Smooth muscle cell (in vitro differentiated cells): ENCODE results near the gene HOXC12. TPM values are rescaled to one million over a fixed set of nuclear protein-coding genes. Genes with fewer than 3 reads are reported as not detected.

Experiments
- DNase-seq: peaks from one replicate; lab custom pipeline; 2025; ENCODE audit not compliant: unreplicated experiment; lab: John Stamatoyannopoulos, UW
- H2AFZ ChIP-seq: fragments of 200-600 bp; sonication (generic); 2 replicates; pipeline ENCODE4 v1.6.0; 2016; ENCODE audit warnings: antibody characterized with exemption, low read depth, mild to moderate bottlenecking
- H3F3A ChIP-seq: fragments of 200-600 bp; sonication (generic); 2 replicates; pipeline ENCODE4 v1.6.0; 2017; ENCODE audit warnings: antibody characterized with exemption, low read depth
- H3K27ac ChIP-seq: fragments of 200-600 bp; sonication (generic); 2 replicates; pipeline ENCODE4 v1.5.1; 2016; ENCODE audit warnings: low read depth, mild to moderate bottlenecking
- H3K27me3 ChIP-seq: fragments of 200-600 bp; sonication (generic); 2 replicates; pipeline ENCODE4 v1.6.1; 2016; ENCODE audit warnings: low read depth, mild to moderate bottlenecking
- H3K36me3 ChIP-seq: fragments of 200-600 bp; sonication (generic); 2 replicates; pipeline ENCODE4 v1.5.1; 2016; ENCODE audit warnings: low read depth
- H3K4me1 ChIP-seq: fragments of 200-600 bp; sonication (generic); 2 replicates; pipeline ENCODE4 v1.5.1; 2016; ENCODE audit warnings: low read depth
- H3K4me2 ChIP-seq: fragments of 200-600 bp; sonication (generic); 2 replicates; pipeline ENCODE4 v1.6.0; 2016; ENCODE audit warnings: mild to moderate bottlenecking
- H3K4me3 ChIP-seq: fragments of 200-600 bp; sonication (generic); 2 replicates; pipeline ENCODE4 v1.5.1; 2016; ENCODE audit warnings: mild to moderate bottlenecking
- H3K79me2 ChIP-seq: fragments of 200-600 bp; sonication (generic); 2 replicates; pipeline ENCODE4 v1.6.0; 2016; ENCODE audit warnings: low read depth, mild to moderate bottlenecking
- H3K9ac ChIP-seq: fragments of 200-600 bp; sonication (generic); 2 replicates; pipeline ENCODE4 v1.6.0; 2016; ENCODE audit warnings: low read depth
- H3K9me3 ChIP-seq: fragments of 200-600 bp; sonication (generic); replicated peaks from 2 replicates; pipeline ENCODE4 v1.5.1; 2016; ENCODE audit warnings: low read depth
- H4K20me1 ChIP-seq: fragments of 200-600 bp; sonication (generic); 2 replicates; pipeline ENCODE4 v1.6.0; 2016; ENCODE audit warnings: low read depth
- CTCF ChIP-seq: fragments of 200-600 bp; sonication (generic); IDR thresholded peaks from 2 replicates; pipeline ENCODE4 v1.5.1; 2017; ENCODE audit warnings: borderline replicate concordance, mild to moderate bottlenecking, antibody characterized with exemption; ENCODE audit not compliant: insufficient read depth, poor library complexity, severe bottlenecking
- WGBS: methylation state at CpG from one replicate; pipeline ENCODE4 v1.1.7; 2016; ENCODE audit warnings: low lambda C conversion rate; 5-methylcytosine and 5-hydroxymethylcytosine counted together
- polyA plus RNA-seq: library from polyadenylated mRNA; unstranded; fragments of >200 nt; fragmentation: Nextera tagmentation; extraction: Ambion mirVana; gene quantifications from 2 replicates; pipeline ENCODE4 v1.2.1, GENCODE V29; 2016
- total RNA-seq: library from RNA; depleted of rRNA; stranded (reverse); fragments of >200 nt; gene quantifications from 2 replicates; pipeline ENCODE4 v1.2.3, GENCODE V29; 2014

Gene HOXC12
- total and polyA plus RNA-seq, 2 experiments from 2014 or later, result 0.32 TPM; not detected in 1

DNA sequence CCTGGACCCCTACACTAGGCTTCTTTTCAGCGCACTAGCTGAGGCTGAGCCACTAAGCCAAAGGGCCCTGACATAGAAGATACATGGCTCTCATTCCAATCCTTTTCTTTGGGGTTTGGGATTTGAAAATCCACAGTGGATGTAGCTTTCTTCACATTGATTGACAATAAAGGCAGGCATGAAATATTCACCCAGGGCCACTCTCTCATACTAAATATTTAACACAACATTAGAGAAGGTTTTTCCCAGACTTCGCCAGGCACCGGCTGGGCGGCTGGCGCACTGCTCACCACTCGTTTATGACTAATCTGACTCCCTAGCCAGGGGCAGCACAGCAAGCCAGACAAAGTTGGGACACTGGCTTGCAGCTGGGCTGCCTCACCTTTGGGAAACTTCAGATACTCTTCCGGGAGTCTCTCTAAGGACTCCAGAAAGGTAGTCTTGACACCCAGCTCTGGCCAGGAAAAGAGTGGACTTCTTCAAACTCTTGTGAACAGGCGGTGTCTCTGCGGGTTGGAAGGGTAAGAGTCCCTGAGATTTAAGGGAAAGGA lies 17.5 kb downstream of the HOXC12 start:
- Histone ChIP-seq H3K4me3 (no peak overlapping the region), H3F3A (no peaks in the 10 kb centered on the region), H3K79me2 (no peaks in the 10 kb centered on the region), H3K9me3 (no peaks in the 10 kb centered on the region), H3K27me3 (peaks cover 100% of the 10 kb centered on the region), H2AFZ (no peak overlapping the region), H3K4me2 (no peak overlapping the region), H4K20me1 (no peaks in the 10 kb centered on the region), H3K27ac (no peak overlapping the region), H3K9ac (no peak overlapping the region), H3K4me1 (peaks cover 4% of the 10 kb centered on the region), H3K36me3 (no peaks in the 10 kb centered on the region)
- 33% methylated on average over 9 of the region's 9 CpGs for WGBS
- DNase-seq, result no peak
- TF ChIP-seq CTCF, result no peak

GRCh38 chr12:53972722-53973235 lies 18.1 kb downstream of the HOXC12 start, which contains the start of gene HOXC11:
TSS of gene HOXC11 (plus strand) at chr12:53973126. CDS start at chr12:53973242, 116 bp downstream.
- Histone ChIP-seq H3F3A (no peaks in the 10 kb centered on the region), H3K4me2 (peak within 1 kb of the TSS; percentile 82), H3K4me3 (peak within 1 kb of the TSS; percentile 35), H3K9ac (no peak within 1 kb of the TSS), H2AFZ (no peak within 1 kb of the TSS), H3K9me3 (no peaks in the 10 kb centered on the region), H4K20me1 (no peaks in the 10 kb centered on the region), H3K36me3 (no peaks in the 10 kb centered on the region), H3K27me3 (peaks cover 100% of the 10 kb centered on the region), H3K27ac (no peak within 1 kb of the TSS), H3K79me2 (no peaks in the 10 kb centered on the region), H3K4me1 (peaks cover 4% of the 10 kb centered on the region)
- WGBS, result 6% methylated on average over 21 of the region's 21 CpGs
- TF ChIP-seq CTCF, result no peak
- no peak for DNase-seq

- Histone ChIP-seq H3K4me1 (peaks cover 4% of the 10 kb centered on the region), H3K9me3 (no peaks in the 10 kb centered on the region), H3K4me3 (peak overlapping the region; percentile 35), H3F3A (no peaks in the 10 kb centered on the region), H3K9ac (no peak overlapping the region), H2AFZ (no peak overlapping the region), H3K79me2 (no peaks in the 10 kb centered on the region), H3K27me3 (peaks cover 100% of the 10 kb centered on the region), H3K27ac (no peak overlapping the region), H3K4me2 (peak overlapping the region; percentile 82), H4K20me1 (no peaks in the 10 kb centered on the region), H3K36me3 (no peaks in the 10 kb centered on the region)
- 5% methylated on average over 58 of the region's 71 CpGs for WGBS
- DNase-seq, result no peak
- TF ChIP-seq CTCF, result no peak
Measured at GRCh38 chr12:53973236-53974042, 18.7 kb downstream of the HOXC12 start.
